Activated CD4-positive, CD25-positive, alpha-beta regulatory T cell treated with anti-CD3 and anti-CD28 coated beads, Interleukin-2, amount 50 U/mL, for 16 hours (primary cell): Measurements from ENCODE around the gene SUGP2.
"Not testable (repeated sequence)": the region's sequence is repeated elsewhere in the genome, so short reads cannot be mapped to it uniquely, and the experiment has no call there.

Source experiments
- DNase-seq: peaks from one replicate; pipeline ENCODE4 v3.0.0-alpha.2; 2020; ENCODE audit warnings: low read depth, low spot score

SUGP2 gene

DNA sequence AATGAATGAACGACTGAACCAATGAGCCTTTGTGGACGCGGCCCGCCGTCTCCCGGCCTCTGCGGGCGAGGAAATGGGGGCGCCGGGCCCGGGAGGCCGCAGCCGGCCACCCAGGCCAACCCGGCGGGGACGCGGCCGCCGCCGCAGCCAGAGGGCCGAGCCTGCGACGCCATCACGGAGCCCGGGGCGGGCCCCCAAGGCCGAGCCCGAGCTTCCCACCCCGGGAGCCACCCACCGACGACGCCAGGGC, 216 bp downstream of the SUGP2 start:
- DNase-seq = no peak

DNA sequence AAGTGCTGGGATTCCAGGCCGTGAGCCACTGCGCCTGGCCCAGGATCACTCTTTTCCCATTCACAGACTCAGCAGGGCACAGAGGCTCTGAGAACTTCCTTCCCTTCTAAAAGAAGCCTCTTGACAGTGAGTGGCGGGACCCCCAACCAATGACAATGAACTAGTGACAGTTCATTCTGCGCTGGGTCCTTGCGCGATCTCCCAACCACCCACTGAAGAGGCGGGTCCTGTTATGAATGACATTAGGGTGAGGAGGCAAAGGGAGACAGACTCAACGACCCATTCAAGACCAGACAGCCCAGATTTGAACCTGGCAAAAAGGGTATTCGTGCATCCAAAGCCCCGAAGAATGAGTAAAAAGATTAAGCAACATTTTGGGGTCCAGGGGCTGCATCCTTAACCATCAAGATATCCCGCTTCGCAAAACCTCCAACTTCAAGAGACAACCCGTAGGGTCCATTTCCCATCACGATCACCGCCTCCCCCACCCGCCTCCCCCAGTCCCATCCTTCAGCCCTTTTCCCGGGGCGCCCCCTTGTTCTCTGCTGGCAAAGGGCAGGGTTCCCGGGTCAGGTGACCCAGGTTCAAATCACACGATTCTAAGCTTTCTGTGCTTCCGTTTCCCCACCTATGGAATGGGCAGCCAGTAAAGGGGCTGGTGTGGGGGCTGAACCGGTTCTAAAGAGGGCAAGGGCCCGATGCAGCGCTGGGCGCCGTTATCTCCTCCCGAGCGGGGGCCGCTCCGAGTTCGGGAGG, 719 bp downstream of the SUGP2 start:
- peak; percentile 54 for DNase-seq

- DNase-seq = no peak
These were observed 1.4 kb downstream of the SUGP2 start for GRCh38 chr19:19031891-19032290.

- no peak for DNase-seq
These were observed 4.8 kb downstream of the SUGP2 start for GRCh38 chr19:19028526-19028925.

GRCh38 chr19:19027228-19027627, 6.1 kb downstream of the SUGP2 start:
- no peak for DNase-seq

DNA sequence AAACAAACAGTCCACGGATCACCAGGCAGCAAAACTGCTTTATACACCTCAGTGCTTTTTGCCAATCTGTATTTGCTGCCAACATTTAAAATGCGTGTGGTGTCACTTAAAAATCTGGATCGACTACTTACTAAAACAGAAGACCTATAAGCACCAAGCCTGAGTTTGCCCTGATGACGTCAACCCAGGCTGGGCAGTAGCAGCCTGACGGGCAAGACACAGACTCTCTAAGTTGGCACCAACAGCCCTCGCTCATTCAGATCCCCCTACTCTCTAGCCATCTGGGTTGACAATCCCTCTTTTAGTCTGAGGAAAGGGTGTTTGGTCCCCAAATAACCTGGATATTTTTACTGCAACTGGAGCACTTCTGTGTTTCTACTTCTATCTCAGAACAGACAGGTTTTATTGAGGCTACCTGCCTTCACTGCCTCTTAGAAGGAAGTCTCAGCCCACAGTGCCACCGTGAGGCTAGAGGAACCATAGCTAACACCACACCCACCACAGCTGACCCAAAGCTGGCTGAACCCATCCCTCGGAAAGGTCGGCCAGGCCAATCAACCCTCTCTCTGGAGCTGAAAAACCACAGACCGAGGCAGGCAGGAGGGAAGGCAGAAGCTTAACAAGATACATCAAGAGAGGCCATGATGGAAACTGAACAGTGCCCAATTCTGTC, 6.9 kb downstream of the SUGP2 start:
- DNase-seq = no peak

- no peak for DNase-seq
These were observed 7.5 kb downstream of the SUGP2 start for GRCh38 chr19:19025861-19026260.

DNA sequence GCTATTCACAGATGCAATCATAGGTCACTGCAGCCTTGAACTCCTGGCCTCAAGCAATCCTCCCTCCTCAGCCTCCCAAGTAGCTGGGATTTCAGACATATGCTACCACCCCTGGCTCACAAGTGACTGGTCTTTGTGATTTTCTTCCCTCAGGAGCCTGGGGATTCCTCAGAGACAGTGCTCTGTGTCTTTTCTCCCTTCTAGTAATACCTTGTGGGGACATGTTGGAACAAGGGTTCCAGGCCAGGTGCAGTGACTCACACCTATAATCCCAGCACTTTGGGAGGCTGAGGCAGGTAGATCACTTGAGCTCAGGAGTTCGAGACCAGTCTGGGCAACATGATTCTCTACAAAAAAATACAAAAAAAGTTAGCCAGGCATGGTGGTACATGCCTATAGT, 9.9 kb downstream of the SUGP2 start:
- DNase-seq = not testable (repeated sequence)

- no peak for DNase-seq
These were observed 10.8 kb downstream of the SUGP2 start for GRCh38 chr19:19022380-19022961.

GRCh38 chr19:19021115-19021514, 12.2 kb downstream of the SUGP2 start:
- DNase-seq = no peak

GRCh38 chr19:19010551-19010950, 22.8 kb downstream of the SUGP2 start:
- DNase-seq = no peak

- no peak for DNase-seq
These were observed 23.4 kb downstream of the SUGP2 start for GRCh38 chr19:19009951-19010350.

- no peak for DNase-seq
These were observed 27.1 kb downstream of the SUGP2 start for GRCh38 chr19:19006213-19006612.

- no peak for DNase-seq
These were observed 29.2 kb downstream of the SUGP2 start for GRCh38 chr19:19004144-19004543.

- DNase-seq = no peak
These were observed 33.3 kb downstream of the SUGP2 start for GRCh38 chr19:18999896-19000620.

DNA sequence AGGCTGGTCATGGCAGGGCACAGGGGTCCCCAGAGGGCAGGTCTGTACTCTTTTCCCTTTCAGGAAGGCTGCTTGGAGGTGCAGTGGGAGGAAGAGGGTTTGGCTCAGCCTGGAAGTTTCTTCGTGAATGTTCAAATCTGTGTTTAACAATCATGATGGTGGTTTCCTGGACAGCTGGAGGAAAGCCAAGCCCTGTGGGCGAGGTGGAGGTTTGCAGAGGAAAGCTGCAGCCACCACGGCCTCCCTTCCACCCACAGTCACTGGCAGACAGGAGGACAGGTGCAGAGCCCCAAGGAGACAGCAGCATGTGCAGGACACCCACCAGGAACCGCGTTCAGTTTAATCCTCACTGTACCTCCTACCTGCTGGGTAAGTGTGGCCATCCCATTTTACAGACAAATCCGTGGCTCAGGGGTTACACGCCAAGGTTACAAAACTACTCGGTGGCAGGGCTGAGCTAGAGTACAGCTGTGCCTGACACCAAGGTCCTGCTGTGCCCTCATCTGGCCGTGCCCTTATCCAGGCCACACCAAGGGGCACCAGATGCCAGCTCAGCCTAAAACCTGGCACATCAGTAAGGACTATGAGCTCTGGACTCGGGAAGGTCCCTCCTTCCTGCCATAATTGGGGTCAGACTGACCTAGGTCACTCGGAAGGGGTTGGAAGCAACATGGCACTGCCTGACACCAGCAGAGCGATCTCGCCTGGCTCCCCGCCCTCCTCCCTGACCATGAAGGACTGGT, 34.1 kb downstream of the SUGP2 start:
- no peak for DNase-seq

GRCh38 chr19:18998276-18998675, 35.0 kb downstream of the SUGP2 start:
- DNase-seq = no peak

GRCh38 chr19:18996796-18997394, 36.4 kb downstream of the SUGP2 start:
- no peak for DNase-seq

DNA sequence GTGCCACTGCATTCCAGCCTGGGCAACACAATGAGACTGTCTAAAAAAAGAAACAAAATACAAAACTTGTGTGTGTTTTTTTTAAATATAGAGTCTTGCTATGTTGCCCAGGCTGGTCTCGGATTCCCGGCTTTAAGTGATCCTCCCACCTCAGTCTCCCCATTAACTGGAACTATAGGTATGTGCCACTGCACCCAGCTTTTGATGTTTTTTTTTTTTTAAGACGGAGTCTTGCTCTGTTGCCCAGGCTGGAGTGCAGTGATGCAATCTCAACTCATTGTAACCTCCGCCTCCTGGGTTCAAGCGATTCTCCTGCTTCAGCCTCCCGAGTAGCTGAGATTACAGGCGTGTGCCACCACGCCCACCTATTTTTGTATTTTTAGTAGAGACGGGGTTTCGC, 37.0 kb downstream of the SUGP2 start:
- DNase-seq = no peak

- no peak for DNase-seq
These were observed 37.5 kb downstream of the SUGP2 start for GRCh38 chr19:18995804-18996241.

GRCh38 chr19:18993115-18993514, 40.2 kb downstream of the SUGP2 start:
- DNase-seq = no peak
